Transverse colon (tissue), 3 donors: Measurements from ENCODE around the gene OR6B3.

Experiments
- EP300 ChIP-seq: sonication (generic); formaldehyde crosslinking; IDR thresholded peaks from one replicate; pipeline ENCODE4 v1.6.1; 2017; ENCODE audit warnings: antibody characterized with exemption, low read depth
- POLR2A ChIP-seq: fragments of 450-650 bp; IDR thresholded peaks from one replicate; pipeline ENCODE4 v1.6.1; 2016; ENCODE audit warnings: antibody characterized with exemption, mild to moderate bottlenecking, moderate library complexity
- TF ChIP-seq, protein P1 (sequence below), 5 experiments: fragments of 200-600 bp in 3 of 5; fragments of 450-650 bp in 2 of 5; sonication (generic) in 3 of 5; IDR thresholded peaks; 1 replicate in 2 of 5; 2 replicates in 3 of 5; pipeline ENCODE4 v1.5.1; 2016 to 2017; ENCODE audit warnings: antibody characterized with exemption in 5 of 5, inconsistent platforms in 3 of 5, mild to moderate bottlenecking in 2 of 5, moderate library complexity in 1 of 5

- TF ChIP-seq, protein P1, sequence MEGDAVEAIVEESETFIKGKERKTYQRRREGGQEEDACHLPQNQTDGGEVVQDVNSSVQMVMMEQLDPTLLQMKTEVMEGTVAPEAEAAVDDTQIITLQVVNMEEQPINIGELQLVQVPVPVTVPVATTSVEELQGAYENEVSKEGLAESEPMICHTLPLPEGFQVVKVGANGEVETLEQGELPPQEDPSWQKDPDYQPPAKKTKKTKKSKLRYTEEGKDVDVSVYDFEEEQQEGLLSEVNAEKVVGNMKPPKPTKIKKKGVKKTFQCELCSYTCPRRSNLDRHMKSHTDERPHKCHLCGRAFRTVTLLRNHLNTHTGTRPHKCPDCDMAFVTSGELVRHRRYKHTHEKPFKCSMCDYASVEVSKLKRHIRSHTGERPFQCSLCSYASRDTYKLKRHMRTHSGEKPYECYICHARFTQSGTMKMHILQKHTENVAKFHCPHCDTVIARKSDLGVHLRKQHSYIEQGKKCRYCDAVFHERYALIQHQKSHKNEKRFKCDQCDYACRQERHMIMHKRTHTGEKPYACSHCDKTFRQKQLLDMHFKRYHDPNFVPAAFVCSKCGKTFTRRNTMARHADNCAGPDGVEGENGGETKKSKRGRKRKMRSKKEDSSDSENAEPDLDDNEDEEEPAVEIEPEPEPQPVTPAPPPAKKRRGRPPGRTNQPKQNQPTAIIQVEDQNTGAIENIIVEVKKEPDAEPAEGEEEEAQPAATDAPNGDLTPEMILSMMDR (IDR thresholded peaks at IDR 0.05): no peak
- no peak for TF ChIP-seq POLR2A
- no peak for TF ChIP-seq EP300
Measured at GRCh38 chr2:240098349-240098748, 45.0 kb upstream of the OR6B3 start.
